Esophagus muscularis mucosa (tissue), 4 donors: ENCODE results near the gene GFER. TPM values are rescaled to one million over a fixed set of nuclear protein-coding genes. Genes with fewer than 3 reads are reported as not detected.
"Not testable (repeated sequence)": the region's sequence is repeated elsewhere in the genome, so short reads cannot be mapped to it uniquely, and the experiment has no call there.

Experiments
- DNase-seq: peaks from one replicate; pipeline ENCODE4 v3.0.0-alpha.2; 2017; ENCODE audit errors: extremely low spot score
- H3K27ac ChIP-seq, 4 donors: fragments of 200-600 bp; sonication (generic); replicated peaks in 1 of 4; 1 replicate in 3 of 4; 2 replicates in 1 of 4; pipeline ENCODE4 v1.5.1; 2016 to 2019; ENCODE audit warnings: mild to moderate bottlenecking in 1 of 4
- H3K27me3 ChIP-seq, 4 donors: fragments of 200-600 bp; sonication (generic); one replicate each; pipeline versions ENCODE4 v1.5.1 to v1.6.0; 2016 to 2019
- H3K36me3 ChIP-seq, 4 donors: fragments of 200-600 bp; sonication (generic); one replicate each; pipeline ENCODE4 v1.5.1; 2016 to 2019
- H3K4me1 ChIP-seq, 4 donors: fragments of 200-600 bp; sonication (generic); one replicate each; pipeline ENCODE4 v1.5.1; 2016 to 2019
- H3K4me3 ChIP-seq, 4 donors: fragments of 200-600 bp; sonication (generic); 1 replicate in 2 of 4; 2 replicates in 2 of 4; pipeline ENCODE4 v1.5.1; 2016 to 2019; ENCODE audit warnings: mild to moderate bottlenecking in 4 of 4, moderate library complexity in 1 of 4
- H3K9me3 ChIP-seq, 4 donors: fragments of 200-600 bp; sonication (generic); 1 replicate in 3 of 4; 2 replicates in 1 of 4; pipeline ENCODE4 v1.5.1; 2016 to 2019
- EP300 ChIP-seq: sonication (generic); formaldehyde crosslinking; IDR thresholded peaks from one replicate; pipeline ENCODE4 v1.6.1; 2017; ENCODE audit warnings: antibody characterized with exemption
- POLR2A ChIP-seq: fragments of 450-650 bp; IDR thresholded peaks from one replicate; pipeline ENCODE4 v1.6.1; 2017; ENCODE audit warnings: antibody characterized with exemption, moderate library complexity, mild to moderate bottlenecking, low read depth
- POLR2AphosphoS5 ChIP-seq, 2 donors: sonication (generic); formaldehyde crosslinking; IDR thresholded peaks; one replicate each; pipeline ENCODE4 v1.6.1; 2017; ENCODE audit warnings: antibody characterized with exemption in 2 of 2
- WGBS: methylation state at CpG from one replicate; pipeline ENCODE4 v1.1.5; 2018; 5-methylcytosine and 5-hydroxymethylcytosine counted together
- intact Hi-C: fragments of 100-400 bp; cut with DNase I; formaldehyde crosslinking; loops from one replicate; pipeline ENCODE4 v1.15.1; 2023
- total RNA-seq, 4 donors: library from RNA; depleted of rRNA; stranded (reverse); fragments of >200 nt; gene quantifications; one replicate each; pipeline versions ENCODE4 v1.1.0 to v1.2.1, GENCODE V29; 2016
- TF ChIP-seq, protein P1 (sequence below), 3 experiments: fragments of 200-600 bp in 2 of 3; fragments of 450-650 bp in 1 of 3; sonication (generic) in 2 of 3; IDR thresholded peaks; one replicate each; pipeline ENCODE4 v1.5.1; 2017 to 2019; ENCODE audit warnings: antibody characterized with exemption in 3 of 3, mild to moderate bottlenecking in 2 of 3, moderate library complexity in 1 of 3

Gene GFER
- total RNA-seq, 4 donors from 2014 or later, result 14.1 to 38.5 (median 23.7) TPM

- Histone ChIP-seq H3K4me3 (peak overlapping the region; percentile 40 to 54 (median 46)), H3K9me3 (no peaks in the 10 kb centered on the region), H3K36me3 (peaks cover 0 to 70% (median 33%) of the 10 kb centered on the region in 4 donors), H3K27ac (peak overlapping the region; percentile 83 to 92 (median 86)), H3K4me1 (peaks cover 54 to 88% (median 84%) of the 10 kb centered on the region in 4 donors), H3K27me3 (no peaks in the 10 kb centered on the region)
- TF ChIP-seq, protein P1, sequence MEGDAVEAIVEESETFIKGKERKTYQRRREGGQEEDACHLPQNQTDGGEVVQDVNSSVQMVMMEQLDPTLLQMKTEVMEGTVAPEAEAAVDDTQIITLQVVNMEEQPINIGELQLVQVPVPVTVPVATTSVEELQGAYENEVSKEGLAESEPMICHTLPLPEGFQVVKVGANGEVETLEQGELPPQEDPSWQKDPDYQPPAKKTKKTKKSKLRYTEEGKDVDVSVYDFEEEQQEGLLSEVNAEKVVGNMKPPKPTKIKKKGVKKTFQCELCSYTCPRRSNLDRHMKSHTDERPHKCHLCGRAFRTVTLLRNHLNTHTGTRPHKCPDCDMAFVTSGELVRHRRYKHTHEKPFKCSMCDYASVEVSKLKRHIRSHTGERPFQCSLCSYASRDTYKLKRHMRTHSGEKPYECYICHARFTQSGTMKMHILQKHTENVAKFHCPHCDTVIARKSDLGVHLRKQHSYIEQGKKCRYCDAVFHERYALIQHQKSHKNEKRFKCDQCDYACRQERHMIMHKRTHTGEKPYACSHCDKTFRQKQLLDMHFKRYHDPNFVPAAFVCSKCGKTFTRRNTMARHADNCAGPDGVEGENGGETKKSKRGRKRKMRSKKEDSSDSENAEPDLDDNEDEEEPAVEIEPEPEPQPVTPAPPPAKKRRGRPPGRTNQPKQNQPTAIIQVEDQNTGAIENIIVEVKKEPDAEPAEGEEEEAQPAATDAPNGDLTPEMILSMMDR (IDR thresholded peaks at IDR 0.05), result no peak
- TF ChIP-seq POLR2A (no peak), EP300 (no peak), POLR2AphosphoS5 (IDR thresholded peaks at IDR 0.05) (peak; percentile 50 to 69)
- WGBS, result 0% methylated on average over 11 of the region's 37 CpGs
- intact Hi-C loops, result no loop called here
- no peak for DNase-seq
Observed at GRCh38 chr16:2033057-2033908, 49.3 kb downstream of the GFER start.

- DNase-seq, result not testable (repeated sequence)
- H3K4me3 ChIP-seq, result peak overlapping the region; percentile 40 to 54 (median 46)
Observed at GRCh38 chr16:2033909-2034695, 50.1 kb downstream of the GFER start.

DNA sequence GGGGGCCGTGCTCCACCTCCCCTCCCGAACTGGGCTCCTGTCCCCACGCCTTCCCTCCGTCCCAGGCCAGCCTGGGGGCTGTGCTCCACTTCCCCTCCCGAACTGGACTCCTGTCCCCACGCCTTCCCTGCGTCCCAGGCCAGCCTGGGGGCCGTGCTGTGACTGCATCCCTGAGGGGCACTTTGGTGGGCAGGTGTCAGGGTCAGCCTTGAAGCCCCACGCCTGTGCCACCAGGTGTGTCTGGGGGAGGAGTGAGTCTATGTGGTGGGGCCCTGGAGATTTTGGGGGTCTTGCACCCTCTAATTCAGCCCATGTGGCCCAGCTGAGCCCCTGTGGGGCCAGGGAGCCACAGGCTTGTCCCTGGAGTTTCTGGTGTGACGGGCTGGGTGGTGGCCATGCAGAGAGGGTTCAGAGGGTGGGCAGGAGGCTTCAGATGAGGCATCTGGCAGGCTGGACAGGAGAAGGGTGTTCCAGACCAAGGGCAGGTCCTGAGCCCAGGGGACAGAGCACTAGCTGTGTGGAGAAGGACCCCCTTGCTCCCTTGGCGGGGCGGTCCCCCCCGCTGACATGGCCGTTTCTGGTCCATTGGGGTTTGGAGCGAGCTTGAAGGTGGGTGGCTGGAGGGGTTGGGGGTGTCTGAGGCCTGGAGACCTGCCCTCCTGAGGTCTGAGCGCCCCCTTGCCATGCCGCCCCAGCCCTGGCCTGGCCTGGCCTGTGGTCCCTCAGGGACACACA, 50.9 kb downstream of the GFER start:
- DNase-seq, result no peak
- peaks cover 65 to 88% (median 84%) of the 10 kb centered on the region in 4 donors for H3K4me1 ChIP-seq
- 76% methylated on average over 11 of the region's 17 CpGs for WGBS
- H3K27ac ChIP-seq, result peak overlapping the region; percentile 83 to 92 (median 86)
- peaks cover 0 to 80% (median 26%) of the 10 kb centered on the region in 4 donors for H3K36me3 ChIP-seq
- H3K4me3 ChIP-seq, result peak overlapping the region; percentile 31 to 51 (median 38)
- no peaks in the 10 kb centered on the region for H3K27me3 ChIP-seq
- TF ChIP-seq EP300 (no peak), POLR2AphosphoS5 (IDR thresholded peaks at IDR 0.05) (no peak), POLR2A (no peak)
- TF ChIP-seq, protein P1 (IDR thresholded peaks at IDR 0.05), result no peak
- no peaks in the 10 kb centered on the region for H3K9me3 ChIP-seq
- intact Hi-C loops, result no loop called here

More at GRCh38 chr16:2033909-2034695, 50.1 kb downstream of the GFER start:
- intact Hi-C loops, H3K9me3 ChIP-seq, H3K27me3 ChIP-seq: not testable (repeated sequence)
- 27% methylated on average over 5 of the region's 32 CpGs for WGBS
- Histone ChIP-seq H3K4me1 (peaks cover 60 to 88% (median 84%) of the 10 kb centered on the region in 4 donors), H3K36me3 (peaks cover 0 to 78% (median 32%) of the 10 kb centered on the region in 4 donors), H3K27ac (peak overlapping the region; percentile 83 to 92 (median 86))

GRCh38 chr16:2035431-2036199, 51.6 kb downstream of the GFER start:
- Histone ChIP-seq H3K4me1 (peaks cover 72 to 88% (median 86%) of the 10 kb centered on the region in 4 donors), H3K27me3 (no peaks in the 10 kb centered on the region), H3K4me3 (peak overlapping the region; percentile 31 to 51 (median 38)), H3K9me3 (no peaks in the 10 kb centered on the region), H3K27ac (peak overlapping the region; percentile 83 to 92 (median 86)), H3K36me3 (peaks cover 0 to 72% (median 20%) of the 10 kb centered on the region in 4 donors)
- DNase-seq, result no peak
- WGBS, result no CpG with 5 or more reads among the region's 34 CpGs
- TF ChIP-seq POLR2AphosphoS5 (IDR thresholded peaks at IDR 0.05) (no peak), POLR2A (no peak), EP300 (no peak)
- TF ChIP-seq, protein P1 (IDR thresholded peaks at IDR 0.05), result no peak
- intact Hi-C loops, result no loop called here
